Measurements from ENCODE around the gene ACTRT2.

DNA sequence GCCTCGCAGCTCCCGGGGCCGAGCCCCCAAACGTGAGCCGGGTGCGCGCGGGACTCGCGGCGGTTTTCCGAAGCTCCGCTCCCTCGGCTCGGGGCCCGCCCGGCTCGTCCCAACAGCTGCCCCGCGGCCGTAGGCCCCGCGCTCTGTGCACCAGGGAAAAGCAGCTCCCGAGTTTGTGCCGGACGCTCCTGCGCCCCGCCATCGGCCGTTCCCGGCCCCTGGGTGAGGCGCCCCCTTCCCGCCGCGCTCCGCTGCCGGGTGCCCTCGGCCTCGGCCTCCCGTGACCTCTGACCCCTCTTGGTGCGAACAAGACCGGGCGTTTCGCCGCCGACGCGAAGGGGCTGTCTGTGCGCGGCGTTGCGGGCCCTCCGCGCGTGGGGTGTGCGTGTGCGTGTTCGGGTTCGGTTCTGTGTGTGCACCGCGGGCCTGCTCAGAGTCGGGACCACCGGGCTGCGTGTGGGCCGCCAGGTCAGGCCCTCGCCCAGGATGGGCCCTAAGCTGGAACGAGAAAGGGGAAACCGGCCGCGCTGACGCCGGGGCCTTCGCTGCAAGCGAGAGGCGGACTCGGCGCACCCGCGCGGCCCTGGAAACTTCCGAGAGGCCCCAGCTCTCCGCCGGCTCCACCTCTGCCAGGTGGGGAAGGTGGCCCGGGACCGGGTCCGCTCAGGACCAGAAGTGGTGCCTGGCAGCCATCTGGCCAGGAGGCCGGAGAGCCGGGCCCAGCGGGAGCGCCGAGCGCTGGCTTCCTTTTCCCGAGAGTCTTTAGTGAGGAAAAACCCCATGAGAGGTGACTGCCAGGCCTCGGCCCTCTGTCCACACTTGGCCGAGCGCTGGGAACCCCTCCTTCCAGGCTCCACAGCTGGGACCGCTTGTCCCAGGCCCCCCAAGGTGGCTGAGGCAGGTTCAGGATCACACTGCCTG, 49.6 kb downstream of the ACTRT2 start:
- TF ChIP-seq, protein P1, sequence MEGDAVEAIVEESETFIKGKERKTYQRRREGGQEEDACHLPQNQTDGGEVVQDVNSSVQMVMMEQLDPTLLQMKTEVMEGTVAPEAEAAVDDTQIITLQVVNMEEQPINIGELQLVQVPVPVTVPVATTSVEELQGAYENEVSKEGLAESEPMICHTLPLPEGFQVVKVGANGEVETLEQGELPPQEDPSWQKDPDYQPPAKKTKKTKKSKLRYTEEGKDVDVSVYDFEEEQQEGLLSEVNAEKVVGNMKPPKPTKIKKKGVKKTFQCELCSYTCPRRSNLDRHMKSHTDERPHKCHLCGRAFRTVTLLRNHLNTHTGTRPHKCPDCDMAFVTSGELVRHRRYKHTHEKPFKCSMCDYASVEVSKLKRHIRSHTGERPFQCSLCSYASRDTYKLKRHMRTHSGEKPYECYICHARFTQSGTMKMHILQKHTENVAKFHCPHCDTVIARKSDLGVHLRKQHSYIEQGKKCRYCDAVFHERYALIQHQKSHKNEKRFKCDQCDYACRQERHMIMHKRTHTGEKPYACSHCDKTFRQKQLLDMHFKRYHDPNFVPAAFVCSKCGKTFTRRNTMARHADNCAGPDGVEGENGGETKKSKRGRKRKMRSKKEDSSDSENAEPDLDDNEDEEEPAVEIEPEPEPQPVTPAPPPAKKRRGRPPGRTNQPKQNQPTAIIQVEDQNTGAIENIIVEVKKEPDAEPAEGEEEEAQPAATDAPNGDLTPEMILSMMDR (IDR thresholded peaks at IDR 0.05): no peak
- no peak for TF ChIP-seq POLR2A (IDR thresholded peaks at IDR 0.05)
- no peak for TF ChIP-seq EP300 (IDR thresholded peaks at IDR 0.05)

All from suprapubic skin (tissue), 3 donors.